Ishikawa (cell line): ENCODE measurements around the gene PPBP.

Experiments
- CEBPB ChIP-seq: IDR thresholded peaks from 2 replicates; pipeline ENCODE4 v1.6.1; 2012
- CREB1 ChIP-seq: IDR thresholded peaks from 2 replicates; pipeline ENCODE4 v1.6.1; 2012; ENCODE audit warnings: low read depth
- EGR1 ChIP-seq: IDR thresholded peaks from 2 replicates; pipeline ENCODE4 v1.6.1; 2012
- EP300 ChIP-seq: IDR thresholded peaks from 2 replicates; pipeline ENCODE4 v1.6.1; 2012; ENCODE audit warnings: borderline replicate concordance
- FOXM1 ChIP-seq: IDR thresholded peaks from 2 replicates; pipeline ENCODE4 v1.6.1; 2012; ENCODE audit warnings: low read depth, borderline replicate concordance
- MAX ChIP-seq: IDR thresholded peaks from 2 replicates; pipeline ENCODE4 v1.6.1; 2012
- NFIC ChIP-seq: IDR thresholded peaks from 2 replicates; pipeline ENCODE4 v1.6.1; 2012
- RAD21 ChIP-seq: IDR thresholded peaks from 2 replicates; pipeline ENCODE4 v1.6.1; 2012; ENCODE audit warnings: low read depth
- REST ChIP-seq: IDR thresholded peaks from 2 replicates; pipeline ENCODE4 v1.6.1; 2012; ENCODE audit warnings: low read depth, mild to moderate bottlenecking
- TAF1 ChIP-seq: IDR thresholded peaks from 2 replicates; pipeline ENCODE4 v1.6.1; 2012; ENCODE audit warnings: low read depth, mild to moderate bottlenecking
- TCF12 ChIP-seq: IDR thresholded peaks from 2 replicates; pipeline ENCODE4 v1.6.1; 2012; ENCODE audit warnings: low read depth
- TEAD4 ChIP-seq: IDR thresholded peaks from 2 replicates; pipeline ENCODE4 v1.6.1; 2012
- USF1 ChIP-seq: IDR thresholded peaks from 2 replicates; pipeline ENCODE4 v1.6.1; 2012
- YY1 ChIP-seq: IDR thresholded peaks from 2 replicates; pipeline ENCODE4 v1.6.1; 2012; ENCODE audit warnings: low read depth
- ZBTB7A ChIP-seq: IDR thresholded peaks from 2 replicates; pipeline ENCODE4 v1.6.1; 2012; ENCODE audit warnings: low read depth

The PPBP gene

GRCh38 chr4:74018771-74019170 is 30.8 kb upstream of the PPBP start:
- TF ChIP-seq RAD21 (no peak), CREB1 (no peak)

- TF ChIP-seq FOXM1 (no peak), USF1 (no peak), NFIC (no peak), ZBTB7A (no peak), EGR1 (no peak), TCF12 (no peak), MAX (no peak), CEBPB (no peak), YY1 (no peak), CREB1 (no peak), TEAD4 (no peak), REST (no peak), TAF1 (no peak), RAD21 (no peak), EP300 (no peak)
Measured at GRCh38 chr4:74018116-74018515, 30.1 kb upstream of the PPBP start.

- TF ChIP-seq CREB1 (no peak), RAD21 (no peak), MAX (no peak)
Measured at GRCh38 chr4:74016068-74016467, 28.1 kb upstream of the PPBP start.

- TF ChIP-seq FOXM1 = no peak
- no peak for TF ChIP-seq ZBTB7A
- TF ChIP-seq YY1 = no peak
- no peak for TF ChIP-seq TAF1
- TF ChIP-seq CEBPB = no peak
- TF ChIP-seq TEAD4 = no peak
- TF ChIP-seq MAX = no peak
- TF ChIP-seq EP300 = no peak
- TF ChIP-seq RAD21 = no peak
Measured at GRCh38 chr4:74015126-74015780, 27.3 kb upstream of the PPBP start.

- TF ChIP-seq YY1 (no peak), USF1 (no peak), EGR1 (no peak), REST (peak; percentile 87), CREB1 (no peak), TCF12 (no peak)
Measured at GRCh38 chr4:74014332-74014731, 26.3 kb upstream of the PPBP start.

- peak; percentile 11; the same call in 1 of the 2 replicates for TF ChIP-seq REST
- no peak for TF ChIP-seq ZBTB7A
Measured at GRCh38 chr4:74013264-74013663, 25.3 kb upstream of the PPBP start.
